Measurements from ENCODE around the gene ZBTB40.

GRCh38 chr1:22412932-22413727 lies 38.5 kb upstream of the ZBTB40 start:
- TF ChIP-seq CTCF (IDR thresholded peaks at IDR 0.05; ENCODE audit: borderline replicate concordance, extremely low read depth, low read length, poor library complexity, severe bottlenecking) (no peak), EZH2 (IDR thresholded peaks at IDR 0.05; ENCODE audit: borderline replicate concordance, low read depth, low read length, severe bottlenecking) (no peak)

Data from DND-41 (cell line).